Thoracic aorta (tissue), 2 donors: Measurements from ENCODE around the gene STXBP3. TPM values are rescaled to one million over a fixed set of nuclear protein-coding genes. Genes with fewer than 3 reads are reported as not detected.
"Not testable (repeated sequence)": the region's sequence is repeated elsewhere in the genome, so short reads cannot be mapped to it uniquely, and the experiment has no call there.

Experiments
- ATAC-seq: fragments of 150-250 bp; one replicate; pipeline ENCODE4 v1.8.0; 2017; ENCODE audit warnings: low read depth; ENCODE audit not compliant: insufficient number of reproducible peaks, low FRiP score
- DNase-seq: peaks from one replicate; pipeline ENCODE4 v3.0.0-alpha.2; 2020; ENCODE audit warnings: low spot score
- H3K27ac ChIP-seq, 2 donors: fragments of 200-600 bp; sonication (generic); 1 replicate in 1 of 2; 2 replicates in 1 of 2; pipeline ENCODE4 v1.5.1; 2016; ENCODE audit warnings: mild to moderate bottlenecking in 2 of 2, moderate library complexity in 2 of 2
- H3K27me3 ChIP-seq: fragments of 200-600 bp; sonication (generic); replicated peaks from 2 replicates; pipeline ENCODE4 v1.6.0; 2016; ENCODE audit warnings: mild to moderate bottlenecking; ENCODE audit not compliant: insufficient read depth
- H3K36me3 ChIP-seq: fragments of 200-600 bp; sonication (generic); one replicate; pipeline ENCODE4 v1.5.1; 2016
- H3K4me1 ChIP-seq, 2 donors: fragments of 200-600 bp; sonication (generic); 1 replicate in 1 of 2; 2 replicates in 1 of 2; pipeline versions ENCODE4 v1.5.1 to v1.6.0; 2016; ENCODE audit warnings: low read depth in 2 of 2, mild to moderate bottlenecking in 1 of 2; ENCODE audit not compliant: control insufficient read depth in 1 of 2
- H3K4me3 ChIP-seq: fragments of 200-600 bp; sonication (generic); 2 replicates; pipeline ENCODE4 v1.5.1; 2016; ENCODE audit warnings: mild to moderate bottlenecking
- H3K9me3 ChIP-seq: fragments of 200-600 bp; sonication (generic); 2 replicates; pipeline ENCODE4 v1.5.1; 2016
- CTCF ChIP-seq: fragments of 200-600 bp; sonication (generic); IDR thresholded peaks from one replicate; pipeline ENCODE4 v1.5.1; 2019; ENCODE audit warnings: antibody characterized with exemption
- total RNA-seq, 2 donors: library from RNA; depleted of rRNA; stranded (reverse); fragments of >200 nt; gene quantifications; one replicate each; pipeline versions ENCODE4 v1.1.0 to v1.2.3, GENCODE V29; 2016

Gene STXBP3, protein sequence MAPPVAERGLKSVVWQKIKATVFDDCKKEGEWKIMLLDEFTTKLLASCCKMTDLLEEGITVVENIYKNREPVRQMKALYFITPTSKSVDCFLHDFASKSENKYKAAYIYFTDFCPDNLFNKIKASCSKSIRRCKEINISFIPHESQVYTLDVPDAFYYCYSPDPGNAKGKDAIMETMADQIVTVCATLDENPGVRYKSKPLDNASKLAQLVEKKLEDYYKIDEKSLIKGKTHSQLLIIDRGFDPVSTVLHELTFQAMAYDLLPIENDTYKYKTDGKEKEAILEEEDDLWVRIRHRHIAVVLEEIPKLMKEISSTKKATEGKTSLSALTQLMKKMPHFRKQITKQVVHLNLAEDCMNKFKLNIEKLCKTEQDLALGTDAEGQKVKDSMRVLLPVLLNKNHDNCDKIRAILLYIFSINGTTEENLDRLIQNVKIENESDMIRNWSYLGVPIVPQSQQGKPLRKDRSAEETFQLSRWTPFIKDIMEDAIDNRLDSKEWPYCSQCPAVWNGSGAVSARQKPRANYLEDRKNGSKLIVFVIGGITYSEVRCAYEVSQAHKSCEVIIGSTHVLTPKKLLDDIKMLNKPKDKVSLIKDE
- 100 to 1,000 TPM in 1 of 2 donors, 10 to 100 TPM in 1; 70.8 to 142 TPM for total RNA-seq

GRCh38 chr1:108746382-108747170, at the start of gene STXBP3:
Gene STXBP3 (plus strand): TSS chr1:108746674. CDS start chr1:108746738, 64 bp downstream.
- no peaks in the 10 kb centered on the region for H3K27me3 ChIP-seq
- TF ChIP-seq CTCF = peak; percentile 86
- H3K27ac ChIP-seq = peak within 1 kb of the TSS; percentile 97 to 98
- H3K9me3 ChIP-seq = no peaks in the 10 kb centered on the region
- peaks cover 10 to 18% of the 10 kb centered on the region in 2 donors for H3K4me1 ChIP-seq
- DNase-seq = peak; percentile 89
- peak within 1 kb of the TSS; percentile 85 for H3K4me3 ChIP-seq
- peak; percentile 98 for ATAC-seq
- H3K36me3 ChIP-seq = no peaks in the 10 kb centered on the region

GRCh38 chr1:108699375-108700332, 46.8 kb upstream of the STXBP3 start:
- no peaks in the 10 kb centered on the region for H3K27me3 ChIP-seq
- H3K4me3 ChIP-seq = no peak overlapping the region
- DNase-seq (no peak), ATAC-seq (no peak)
- peaks cover 24% of the 10 kb centered on the region for H3K36me3 ChIP-seq
- H3K4me1 ChIP-seq = peaks cover 10 to 22% of the 10 kb centered on the region in 2 donors
- no peak for TF ChIP-seq CTCF
- no peaks in the 10 kb centered on the region for H3K9me3 ChIP-seq
- peak overlapping the region in 1 of 2 donors; percentile 20 for H3K27ac ChIP-seq

GRCh38 chr1:108701176-108701849, 45.2 kb upstream of the STXBP3 start:
- no peaks in the 10 kb centered on the region for H3K9me3 ChIP-seq
- no peak overlapping the region for H3K27ac ChIP-seq
- H3K4me3 ChIP-seq = no peak overlapping the region
- DNase-seq = no peak
- peaks cover 24% of the 10 kb centered on the region for H3K36me3 ChIP-seq
- H3K4me1 ChIP-seq = peaks cover 0 to 17% of the 10 kb centered on the region in 2 donors
- no peak for ATAC-seq
- H3K27me3 ChIP-seq = no peaks in the 10 kb centered on the region
- no peak for TF ChIP-seq CTCF

- H3K27ac ChIP-seq, ATAC-seq, H3K27me3 ChIP-seq, DNase-seq, H3K4me3 ChIP-seq, H3K9me3 ChIP-seq: not testable (repeated sequence)
- Histone ChIP-seq H3K36me3 (peaks cover 24% of the 10 kb centered on the region), H3K4me1 (peaks cover 0 to 17% of the 10 kb centered on the region in 2 donors)
Measured at GRCh38 chr1:108702109-108702508, 44.4 kb upstream of the STXBP3 start.
